ENCODE results near the gene ZFYVE9. TPM values are rescaled to one million over a fixed set of nuclear protein-coding genes. Genes with fewer than 3 reads are reported as not detected.
A peak's percentile ranks its signal among the peaks of the same experiment; 100 is the strongest.

ZFYVE9 gene
- total RNA-seq, 1 experiment from 2014 or later, result 28.4 TPM

GRCh38 chr1:52288286-52288685, 146.4 kb downstream of the ZFYVE9 start:
- Histone ChIP-seq H3K23me2 (ENCODE audit: insufficient read length, low read depth, low read length, poor library complexity, severe bottlenecking) (no peaks in the 10 kb centered on the region), H2BK120ac (ENCODE audit: low read depth, low read length, poor library complexity, severe bottlenecking) (no peak overlapping the region), H3K4me1 (ENCODE audit: insufficient read depth, low read length) (no peaks in the 10 kb centered on the region), H2AK5ac (ENCODE audit: insufficient read length, low read length) (no peak overlapping the region), H2BK12ac (ENCODE audit: insufficient read length, low read depth, low read length) (no peak overlapping the region), H4K91ac (ENCODE audit: insufficient read length, low read depth, low read length) (no peak overlapping the region), H3K4ac (ENCODE audit: low read depth, low read length) (no peak overlapping the region), H3K23ac (ENCODE audit: insufficient read length, low read depth, low read length) (no peak overlapping the region), H4K20me1 (ENCODE audit: control insufficient read depth, insufficient read depth, insufficient read length) (no peaks in the 10 kb centered on the region), H3K4me2 (ENCODE audit: insufficient read depth, insufficient read length, low read length) (no peak overlapping the region), H2BK20ac (ENCODE audit: low read depth, low read length, poor library complexity, severe bottlenecking) (no peak overlapping the region), H3T11ph (ENCODE audit: low read length) (no peak overlapping the region), H3K9me3 (ENCODE audit: control insufficient read depth, low read depth, low read length) (no peaks in the 10 kb centered on the region), H2BK5ac (ENCODE audit: insufficient read length, low read length) (no peak overlapping the region), H3K27ac (ENCODE audit: insufficient read length, low read depth, low read length) (no peak overlapping the region), H3K79me2 (ENCODE audit: insufficient read depth, low read length) (no peaks in the 10 kb centered on the region), H3K56ac (ENCODE audit: insufficient read length, low read depth, low read length) (no peak overlapping the region), H4K8ac (replicated peaks; ENCODE audit: insufficient read length, low read depth, low read length) (no peak overlapping the region), H3K14ac (ENCODE audit: insufficient read depth, low read length) (no peak overlapping the region), H3K27me3 (ENCODE audit: insufficient read depth, low read length) (no peaks in the 10 kb centered on the region), H4K5ac (ENCODE audit: insufficient read length, low read depth, low read length) (no peak overlapping the region), H2AFZ (ENCODE audit: low read length) (no peak overlapping the region), H3K79me1 (ENCODE audit: insufficient read depth, low read depth, low read length, poor library complexity, severe bottlenecking) (no peaks in the 10 kb centered on the region), H3K18ac (ENCODE audit: insufficient read length, low read depth, low read length) (no peak overlapping the region), H2BK15ac (ENCODE audit: low read depth, low read length) (no peak overlapping the region), H3K9ac (ENCODE audit: extremely low read depth, insufficient read length, low read length) (no peak overlapping the region)
- H3K4me1 Mint-ChIP-seq, result no peaks in the 10 kb centered on the region
- peaks cover 0 to 4% (median 0%) of the 10 kb centered on the region in 3 experiments; a peak in 2 of 7 replicates for H3K36me3 Mint-ChIP-seq (ENCODE audit: insufficient read depth in 1 of 3, low read depth in 3 of 3)
- no peaks in the 10 kb centered on the region for H3K9me3 Mint-ChIP-seq
- no peak overlapping the region for H3K4me3 Mint-ChIP-seq
- DNase-seq, result no peak
- H3K27ac Mint-ChIP-seq, result peak overlapping the region in 2 of 3 experiments; percentile 39 to 70; a peak in 1 of 7 replicates
- no peak for TF ChIP-seq CTCF (conservative IDR thresholded peaks at IDR 0.05)
- no peaks in the 10 kb centered on the region for H3K27me3 Mint-ChIP-seq (ENCODE audit: low read depth)
- WGBS (ENCODE audit: extremely low coverage, insufficient read length, low lambda C conversion rate), result no CpG with 5 or more reads among the region's 3 CpGs
